Retinal pigment epithelial cell (primary cell): Measurements from ENCODE around the gene SLC28A1.

Source experiments
- DNase-seq: peaks from one replicate; pipeline ENCODE4 v3.0.0-alpha.2; 2010; ENCODE audit warnings: low read depth
- H3K4me3 ChIP-seq: 2 replicates; pipeline ENCODE4 v1.5.1; 2011; ENCODE audit warnings: mild to moderate bottlenecking, low read length, control low read depth, moderate library complexity
- TF ChIP-seq, protein P1 (sequence below): conservative IDR thresholded peaks from 2 replicates; pipeline ENCODE4 v1.5.1; 2011; ENCODE audit warnings: low read depth, low read length, control low read depth, inconsistent platforms

SLC28A1 gene

GRCh38 chr15:84878504-84878903 lies 6.0 kb upstream of the SLC28A1 start:
- TF ChIP-seq, protein P1, sequence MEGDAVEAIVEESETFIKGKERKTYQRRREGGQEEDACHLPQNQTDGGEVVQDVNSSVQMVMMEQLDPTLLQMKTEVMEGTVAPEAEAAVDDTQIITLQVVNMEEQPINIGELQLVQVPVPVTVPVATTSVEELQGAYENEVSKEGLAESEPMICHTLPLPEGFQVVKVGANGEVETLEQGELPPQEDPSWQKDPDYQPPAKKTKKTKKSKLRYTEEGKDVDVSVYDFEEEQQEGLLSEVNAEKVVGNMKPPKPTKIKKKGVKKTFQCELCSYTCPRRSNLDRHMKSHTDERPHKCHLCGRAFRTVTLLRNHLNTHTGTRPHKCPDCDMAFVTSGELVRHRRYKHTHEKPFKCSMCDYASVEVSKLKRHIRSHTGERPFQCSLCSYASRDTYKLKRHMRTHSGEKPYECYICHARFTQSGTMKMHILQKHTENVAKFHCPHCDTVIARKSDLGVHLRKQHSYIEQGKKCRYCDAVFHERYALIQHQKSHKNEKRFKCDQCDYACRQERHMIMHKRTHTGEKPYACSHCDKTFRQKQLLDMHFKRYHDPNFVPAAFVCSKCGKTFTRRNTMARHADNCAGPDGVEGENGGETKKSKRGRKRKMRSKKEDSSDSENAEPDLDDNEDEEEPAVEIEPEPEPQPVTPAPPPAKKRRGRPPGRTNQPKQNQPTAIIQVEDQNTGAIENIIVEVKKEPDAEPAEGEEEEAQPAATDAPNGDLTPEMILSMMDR, result peak; percentile 85
- DNase-seq, result peak; percentile 11
- H3K4me3 ChIP-seq, result no peak overlapping the region

GRCh38 chr15:84879088-84879780 lies 5.2 kb upstream of the SLC28A1 start:
- DNase-seq, result no peak
- TF ChIP-seq, protein P1, result no peak
- no peak overlapping the region for H3K4me3 ChIP-seq

DNA sequence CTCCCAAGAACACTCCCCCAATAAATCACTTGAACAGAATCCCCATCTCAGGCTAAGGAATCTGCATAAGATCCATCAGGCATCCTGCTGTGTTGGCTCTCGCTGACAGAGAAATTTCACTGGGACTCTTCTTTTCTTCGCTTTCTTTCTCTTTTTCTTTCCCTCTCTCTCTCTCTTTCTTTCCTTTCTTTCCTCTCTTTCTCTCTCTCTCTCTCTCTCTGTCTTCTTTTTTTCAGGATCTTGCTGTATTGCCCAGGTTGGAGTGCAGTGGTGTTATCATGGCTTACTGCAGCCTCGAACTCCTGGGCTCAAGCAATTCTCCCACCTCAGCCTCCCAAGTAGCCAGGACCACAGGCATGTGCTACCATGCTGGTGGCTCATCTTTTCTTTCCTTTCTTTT lies 4.5 kb upstream of the SLC28A1 start:
- DNase-seq, result no peak
- H3K4me3 ChIP-seq, result no peak overlapping the region
- TF ChIP-seq, protein P1, result no peak

DNA sequence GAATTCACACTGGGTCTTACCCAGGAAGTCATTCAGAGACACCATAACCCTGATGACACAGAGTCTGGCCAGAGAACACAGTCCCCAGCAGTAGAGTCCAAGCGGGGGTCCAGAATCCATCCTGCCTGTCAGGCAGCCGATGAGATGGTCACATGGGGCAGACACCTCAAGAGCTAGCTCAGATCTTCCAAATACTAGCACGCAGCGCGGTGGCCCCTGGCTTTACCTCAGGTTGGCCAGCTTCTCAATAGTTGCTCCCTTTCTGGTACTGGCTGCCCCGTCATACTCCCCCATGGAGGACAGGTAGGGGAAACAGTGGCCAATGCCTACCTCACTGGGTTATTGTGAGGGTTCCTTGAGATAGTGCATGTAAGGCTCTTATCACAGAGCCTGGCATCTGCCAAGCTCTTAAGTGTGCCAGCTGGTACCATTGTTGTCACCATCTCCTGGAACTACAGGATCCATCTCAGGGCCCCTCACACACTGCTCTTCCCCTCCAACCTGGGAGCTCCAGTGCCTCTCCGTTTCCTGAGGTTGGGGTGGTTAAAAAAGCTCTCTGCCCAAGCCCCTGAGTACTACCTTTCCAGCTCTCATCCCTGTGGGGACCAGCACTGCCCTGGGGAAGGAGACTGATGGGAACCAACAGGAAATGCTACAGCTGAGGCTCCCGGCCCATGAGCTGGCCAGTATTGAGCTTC lies 3.5 kb upstream of the SLC28A1 start:
- TF ChIP-seq, protein P1, result no peak
- no peak for DNase-seq
- no peak overlapping the region for H3K4me3 ChIP-seq

DNA sequence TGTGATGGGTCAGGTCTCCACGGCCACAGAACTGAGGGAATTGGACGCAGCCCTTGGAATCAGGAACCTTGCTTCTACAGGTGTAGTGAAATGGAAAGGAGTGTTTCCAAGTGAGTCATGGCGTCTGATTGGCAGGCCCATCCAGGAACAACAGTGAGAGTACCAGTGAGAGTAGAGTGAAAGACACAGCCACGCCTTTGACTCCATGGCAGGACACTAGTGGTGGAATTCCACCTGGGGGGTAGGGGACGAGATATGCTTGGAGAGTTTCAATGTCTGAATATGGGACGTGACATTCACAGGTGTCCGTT lies 3.0 kb upstream of the SLC28A1 start:
- H3K4me3 ChIP-seq, result no peak overlapping the region
- TF ChIP-seq, protein P1, result no peak
- no peak for DNase-seq

DNA sequence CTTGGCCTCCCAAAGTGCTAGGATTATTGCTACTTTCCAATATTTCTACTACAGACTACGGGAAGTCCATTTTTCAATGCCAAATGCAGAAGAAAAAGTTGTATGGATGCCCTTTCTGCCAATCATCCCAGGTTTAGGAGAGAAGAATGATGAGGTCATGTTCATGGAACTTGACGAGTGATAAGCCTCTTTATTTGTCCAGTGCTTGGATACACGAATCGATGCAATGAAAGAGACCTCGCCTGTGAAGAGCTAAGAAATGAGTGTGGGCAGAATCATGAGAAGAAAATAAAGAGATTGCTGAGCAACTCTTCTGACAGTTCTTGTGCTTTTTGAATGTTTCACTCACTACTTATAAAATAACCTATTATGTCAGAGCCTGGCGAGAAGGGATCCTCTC lies 996 bp upstream of the SLC28A1 start:
- TF ChIP-seq, protein P1, result no peak
- peak; percentile 13 for DNase-seq
- H3K4me3 ChIP-seq, result no peak overlapping the region

DNA sequence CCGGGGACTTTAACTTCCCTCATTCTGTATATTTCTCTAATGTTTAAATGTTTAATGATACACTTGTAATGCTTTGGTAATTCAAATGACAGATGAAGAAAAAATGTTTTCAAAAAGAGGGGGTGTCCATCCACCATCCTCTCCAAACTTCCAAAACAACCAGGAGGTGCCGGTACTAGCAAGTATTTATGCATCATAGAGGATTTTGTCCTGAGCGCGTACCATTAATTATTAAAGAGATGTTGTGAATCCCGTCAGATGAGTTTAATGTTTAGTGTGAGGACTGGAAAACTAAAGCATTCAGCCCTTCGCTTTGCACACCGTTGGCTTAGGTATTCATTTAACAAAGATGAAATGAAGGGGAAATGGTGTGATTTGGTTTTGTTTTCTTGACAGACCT lies 1.3 kb downstream of the SLC28A1 start:
- TF ChIP-seq, protein P1, result no peak
- no peak overlapping the region for H3K4me3 ChIP-seq

More for the DNA sequence above, 1.3 kb downstream of the SLC28A1 start:
- no peak for DNase-seq
